Pons (tissue), 1 donor: Measurements from ENCODE around the gene MFRP.

Experiments
- DNase-seq: peaks from one replicate; pipeline ENCODE4 v3.0.0-alpha.2; 2016; ENCODE audit warnings: low spot score

MFRP gene

DNA sequence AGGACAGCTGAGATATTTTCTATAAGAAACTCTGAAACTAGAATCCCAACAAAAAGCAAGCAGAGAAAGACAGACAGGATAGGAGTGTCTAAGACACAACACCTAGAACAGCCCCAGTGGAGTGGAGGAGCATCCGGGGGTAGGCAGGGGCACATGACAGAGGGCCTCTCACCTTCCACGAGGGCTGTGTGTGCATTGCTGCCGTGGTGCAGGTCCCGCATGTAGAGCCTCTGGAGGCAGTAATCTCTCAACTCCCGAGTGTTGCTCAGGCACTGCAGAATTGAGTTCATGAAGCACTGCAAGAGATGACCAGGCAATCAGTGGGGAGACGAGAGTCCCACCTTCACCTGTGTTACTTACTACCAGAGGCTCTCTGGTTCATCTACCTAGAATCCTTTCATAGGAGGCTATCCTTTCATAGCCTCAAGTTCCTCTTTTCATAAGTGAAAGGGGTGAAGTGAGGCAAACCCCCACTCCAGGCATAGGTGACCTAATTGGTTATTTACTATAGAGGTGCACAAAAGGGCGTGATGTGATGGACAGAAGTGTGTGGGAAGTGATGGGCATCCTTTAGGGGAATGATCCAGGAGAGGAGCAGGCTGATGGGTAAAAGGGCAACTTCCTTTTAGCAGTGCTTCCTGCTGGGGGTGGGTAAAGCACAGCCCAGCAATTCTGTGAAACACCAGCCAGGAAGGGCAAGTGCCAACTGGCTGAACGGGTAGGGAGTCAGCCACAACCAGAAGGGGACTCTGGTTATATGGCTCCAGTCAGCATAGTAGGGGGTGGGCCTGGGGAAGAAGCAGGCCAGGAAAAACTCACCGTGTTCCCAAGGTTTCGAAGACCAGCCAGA, 13.1 kb upstream of the MFRP start:
- DNase-seq: no peak

GRCh38 chr11:119357074-119357473, 10.6 kb upstream of the MFRP start:
- no peak for DNase-seq

DNA sequence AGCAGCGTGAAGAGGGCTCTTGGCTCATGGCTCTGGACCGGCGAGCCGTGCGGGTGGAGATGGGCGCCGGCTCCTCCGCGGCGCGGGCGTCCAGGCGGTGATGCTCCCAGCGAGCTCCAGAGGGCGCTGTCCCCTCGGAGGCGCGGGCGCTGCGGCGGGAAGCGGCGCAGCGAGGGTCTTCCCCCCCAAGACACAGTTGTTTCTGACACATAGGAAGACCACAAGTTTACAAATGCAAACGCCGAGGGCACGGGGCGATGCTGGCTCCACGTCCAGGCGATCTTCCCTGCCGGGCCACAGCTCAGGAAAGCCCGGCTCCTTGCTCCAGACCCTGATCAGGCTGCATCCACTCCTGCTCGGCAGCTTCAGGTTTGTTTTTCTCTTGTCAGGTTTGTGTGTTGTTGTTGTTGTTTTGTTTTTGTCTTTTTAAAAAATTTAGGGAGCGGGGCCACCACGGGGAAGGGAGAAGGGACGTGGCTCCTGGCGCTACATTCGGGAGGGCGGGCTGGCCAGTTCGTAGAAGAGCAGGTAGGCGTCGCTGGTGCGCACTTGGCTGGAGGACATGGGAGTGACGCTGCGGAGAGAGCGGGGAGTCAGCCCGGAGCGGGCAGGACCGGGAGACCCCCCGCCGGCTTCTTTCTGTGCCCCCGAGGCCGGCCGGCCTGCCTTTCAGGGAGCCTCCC, 10.0 kb upstream of the MFRP start:
- DNase-seq: peak; percentile 56

- no peak for DNase-seq
These were observed 8.8 kb upstream of the MFRP start for GRCh38 chr11:119355091-119355843.

DNA sequence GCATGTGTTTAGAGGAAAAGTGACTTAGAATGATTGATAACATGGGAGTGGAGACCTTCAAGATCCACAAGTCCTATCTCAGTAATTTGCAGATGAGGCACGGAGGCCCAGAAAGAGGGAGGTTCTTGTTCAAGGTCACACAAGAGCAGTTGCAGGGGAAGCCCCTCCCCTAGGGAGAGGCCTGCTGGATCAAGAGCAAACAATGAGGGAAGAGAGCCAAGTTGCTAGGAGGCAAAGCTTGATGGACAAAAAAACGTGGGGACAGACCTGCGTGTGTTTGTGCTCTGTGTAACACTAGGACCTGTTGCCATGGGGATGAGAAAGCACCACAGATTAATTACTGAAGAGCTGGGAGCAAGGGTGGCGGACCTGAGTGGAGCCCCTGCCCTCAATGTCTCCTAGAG, 6.4 kb upstream of the MFRP start:
- peak; percentile 89 for DNase-seq

DNA sequence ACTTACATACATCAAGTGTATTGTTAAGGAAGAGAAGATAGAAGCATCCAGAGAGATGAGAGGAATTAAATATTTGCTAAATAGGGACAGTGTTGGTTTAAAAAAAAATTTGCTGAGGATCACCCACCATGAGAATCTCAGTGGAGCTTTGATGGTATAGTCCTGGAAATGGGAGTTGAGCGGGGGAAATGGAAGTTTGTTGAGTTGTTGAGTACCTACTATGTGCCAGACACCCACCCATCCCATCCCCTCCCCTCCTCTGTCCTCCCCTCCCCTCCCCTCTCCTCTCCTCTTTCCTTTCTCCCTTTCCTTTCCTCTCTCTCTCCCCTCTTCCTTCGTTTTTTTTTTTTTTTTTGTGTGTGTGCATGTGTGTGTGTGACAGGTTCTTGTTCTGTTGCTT, 4.7 kb upstream of the MFRP start:
- no peak for DNase-seq

GRCh38 chr11:119350302-119350701, 3.8 kb upstream of the MFRP start:
- DNase-seq: no peak

DNA sequence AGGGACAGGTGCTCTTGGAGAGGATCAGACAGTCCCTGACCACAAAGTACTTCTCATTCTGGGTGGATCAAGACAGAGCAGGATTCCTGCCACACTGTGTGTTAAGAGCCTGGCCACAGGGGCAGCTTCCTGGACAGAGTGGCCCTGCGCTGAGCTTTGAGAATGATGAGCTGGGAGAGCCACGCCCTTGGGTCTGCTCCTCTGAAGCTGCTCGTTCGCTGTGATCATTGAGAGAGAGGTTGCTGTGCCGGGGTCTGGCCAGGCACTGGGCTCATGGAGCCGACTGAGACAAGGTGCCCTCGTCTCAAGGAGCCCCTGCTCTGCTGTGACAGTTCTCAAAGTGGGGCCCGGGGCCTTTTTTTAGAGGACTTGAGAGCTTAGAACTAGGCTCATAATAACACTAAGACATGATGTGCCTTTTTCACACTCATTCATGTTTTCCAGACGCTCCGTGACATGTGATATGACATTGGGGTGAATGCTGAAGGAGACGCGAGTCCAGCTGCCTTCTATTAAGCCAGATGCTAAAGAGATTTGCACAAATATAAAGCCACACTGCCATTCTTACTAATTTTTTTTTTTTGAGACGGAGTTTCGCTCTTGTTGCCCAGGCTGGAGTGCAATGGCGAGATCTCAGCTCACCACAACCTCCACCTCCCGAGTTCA, 1.6 kb upstream of the MFRP start:
- DNase-seq: no peak

GRCh38 chr11:119347242-119347641, 737 bp upstream of the MFRP start:
- DNase-seq: no peak

DNA sequence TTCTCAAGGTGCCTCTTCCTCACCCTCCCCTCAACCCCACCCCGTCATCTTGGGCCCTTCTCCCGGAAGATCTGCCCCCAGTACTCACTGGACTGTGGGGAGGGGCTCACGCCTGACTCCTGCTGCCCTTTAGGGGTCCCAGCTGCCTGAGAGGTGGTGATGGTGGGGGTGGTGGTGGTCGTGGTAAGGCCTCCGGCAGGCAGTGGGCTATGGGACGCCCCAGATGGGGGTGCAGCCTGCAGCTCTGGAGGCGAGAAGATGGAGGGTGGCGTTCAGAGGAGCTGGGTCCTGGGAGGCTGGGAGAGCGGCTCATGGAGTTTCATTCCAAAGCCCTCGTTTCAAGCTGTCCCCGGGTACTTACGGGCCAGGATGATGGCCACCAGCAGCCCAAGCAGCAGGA, 820 bp downstream of the MFRP start:
- DNase-seq: no peak

DNA sequence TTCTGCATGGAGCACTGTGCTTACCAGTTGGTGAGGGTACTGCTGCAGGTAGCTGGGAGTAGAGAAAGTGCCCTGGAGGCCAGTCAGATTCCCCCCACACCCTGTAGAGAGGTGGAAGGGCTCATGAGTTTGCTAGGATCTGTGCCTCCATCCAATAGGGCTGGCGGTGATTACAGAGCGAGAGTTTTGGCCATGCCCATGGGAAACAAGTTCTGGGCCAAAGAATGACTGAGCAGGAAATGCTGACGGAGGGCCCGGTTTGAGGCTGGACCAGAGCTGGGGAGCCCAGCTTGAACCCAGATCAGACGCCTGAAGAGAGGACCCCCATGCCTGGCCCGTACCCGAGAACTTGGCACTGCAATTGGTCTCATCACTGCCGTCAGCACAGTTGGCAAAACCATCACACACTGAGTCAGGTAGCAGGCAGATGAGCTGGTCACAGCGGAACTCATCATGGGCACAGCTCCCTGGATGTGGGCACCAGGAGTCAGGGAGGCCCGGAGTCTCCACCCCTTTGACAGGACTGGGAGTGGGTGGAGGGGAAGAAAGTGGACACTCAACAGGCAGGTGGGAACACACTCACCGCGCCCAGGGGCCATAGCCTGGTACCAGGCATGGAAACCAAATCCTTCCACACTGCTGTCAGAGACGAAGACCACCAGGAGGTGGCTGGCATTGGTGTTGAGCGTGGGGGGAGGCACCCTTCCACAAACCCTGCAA, 2.1 kb downstream of the MFRP start:
- DNase-seq: no peak

- no peak for DNase-seq
These were observed 2.8 kb downstream of the MFRP start for GRCh38 chr11:119343726-119344125.

GRCh38 chr11:119342362-119343130, 4.0 kb downstream of the MFRP start:
- no peak for DNase-seq

DNA sequence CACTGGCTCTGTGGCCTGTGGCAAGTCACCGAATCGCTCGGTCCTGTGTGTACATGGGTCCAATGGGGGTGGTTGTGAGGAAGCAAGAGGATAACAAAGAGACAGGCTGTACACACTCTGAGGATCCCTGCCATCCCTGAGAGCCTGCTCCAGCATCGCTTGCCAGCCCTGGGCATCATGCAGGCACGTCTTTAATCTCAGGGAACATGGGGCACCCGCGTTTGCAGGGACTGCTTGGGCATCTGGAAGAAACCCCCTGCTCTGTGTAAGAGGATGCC, 4.5 kb downstream of the MFRP start:
- DNase-seq: no peak

DNA sequence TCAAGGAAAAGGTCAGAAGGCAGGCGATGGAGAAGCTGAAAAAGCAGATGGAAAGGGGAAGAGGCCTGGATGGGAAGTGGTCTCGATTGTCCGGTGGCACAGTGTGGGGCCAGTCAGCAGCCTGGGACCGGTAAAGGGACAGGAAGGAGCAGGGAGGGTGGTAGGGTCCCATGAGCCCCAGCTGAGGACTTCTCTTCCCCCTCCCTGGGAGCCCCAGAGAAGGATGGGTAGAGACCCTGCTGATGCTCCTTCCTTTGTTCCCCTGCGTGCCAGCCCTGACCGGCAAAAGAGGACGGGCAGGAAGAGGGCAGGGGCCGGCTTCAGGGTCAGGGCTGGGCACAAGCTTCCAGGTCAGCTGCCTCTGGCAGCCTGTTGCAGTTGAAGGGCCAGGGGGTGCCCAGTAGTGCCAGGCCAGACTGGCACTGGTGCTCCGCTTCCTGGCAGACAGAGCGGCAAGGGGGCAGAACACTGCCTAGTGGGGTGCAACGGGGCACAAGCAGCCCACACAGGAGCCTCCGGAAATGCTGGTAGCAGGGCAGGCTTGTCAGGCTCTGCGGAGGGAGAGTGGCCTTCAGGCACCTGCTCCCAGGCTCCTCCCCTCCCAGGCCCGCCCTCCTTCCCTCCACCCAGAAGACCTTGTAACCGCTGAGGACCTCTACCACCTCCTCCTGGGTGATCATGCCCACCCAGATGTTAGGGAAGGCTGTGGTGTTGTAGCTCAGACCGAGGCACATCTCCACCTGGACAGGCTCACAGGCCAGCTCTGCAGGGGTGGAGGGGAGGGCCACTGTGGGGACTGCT, 5.1 kb downstream of the MFRP start:
- DNase-seq: no peak

DNA sequence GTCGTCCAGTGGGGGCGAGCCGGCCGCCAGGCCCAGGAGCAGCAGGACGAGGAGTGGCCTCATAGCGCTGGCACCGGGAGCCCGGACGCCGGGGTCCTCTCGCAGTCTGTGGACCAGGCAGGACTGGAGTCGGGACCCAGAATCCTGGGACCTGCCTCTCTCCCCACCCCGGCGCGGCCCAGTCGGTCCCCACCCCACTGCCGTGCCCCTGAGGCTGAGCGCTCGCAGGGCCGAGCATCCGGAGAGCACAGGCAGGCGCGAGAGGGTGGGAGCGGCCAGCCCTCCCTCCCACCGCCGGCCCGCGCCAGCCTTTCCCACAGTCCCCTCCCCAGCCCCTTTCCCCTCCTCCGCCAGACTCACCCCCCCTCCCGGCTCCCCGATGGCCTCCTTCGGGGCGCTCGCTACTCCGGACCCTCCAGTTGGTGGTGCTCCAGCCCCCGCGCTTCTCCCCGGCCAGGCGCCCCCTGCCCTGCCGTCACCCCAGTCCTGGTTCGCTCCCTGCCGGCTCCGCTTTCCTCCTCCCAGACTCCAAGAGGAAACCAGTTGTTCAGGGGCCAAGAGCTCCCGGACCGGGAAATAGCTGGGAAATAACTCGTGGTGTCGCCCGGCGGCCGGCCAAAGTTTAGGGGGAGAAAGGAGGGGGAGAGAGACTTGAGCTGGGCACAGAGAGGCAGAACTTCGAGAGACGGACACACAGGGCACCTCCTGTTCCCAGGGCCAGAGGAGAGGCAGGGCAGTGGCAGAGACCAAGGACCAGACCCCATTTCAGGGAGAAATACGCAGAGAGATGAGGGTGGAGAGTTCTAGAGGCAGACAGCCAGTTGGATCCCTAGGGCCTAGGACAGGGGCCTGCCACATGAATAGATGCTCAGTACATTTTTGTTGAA, 5.9 kb downstream of the MFRP start, which contains the start of gene C1QTNF5:
C1QTNF5 (minus strand) TSS at position 549 of the 887 bp plus-strand sequence; CDS start at position 63, 486 bp downstream.
- peak; percentile 84 for DNase-seq

GRCh38 chr11:119339589-119340334, 6.7 kb downstream of the MFRP start:
- no peak for DNase-seq

- no peak for DNase-seq
These were observed 7.4 kb downstream of the MFRP start for GRCh38 chr11:119338965-119339588.
